Adrenal gland (tissue), 12 donors: ENCODE results near the gene CERS1. TPM values are rescaled to one million over a fixed set of nuclear protein-coding genes. Genes with fewer than 3 reads are reported as not detected.
A peak's percentile ranks its signal among the peaks of the same experiment; 100 is the strongest.

Experiments used
- DNase-seq, 7 donors: peaks; one replicate each; pipeline ENCODE4 v3.0.0-alpha.2; 2019 to 2020
- H3K27ac ChIP-seq, 5 donors: fragments of 200-600 bp; sonication (generic) in 4 of 5; 1 replicate in 3 of 5; 2 replicates in 2 of 5; pipeline versions ENCODE4 v1.5.1 to v1.8.0; 2016 to 2020; ENCODE audit warnings: mild to moderate bottlenecking in 1 of 5
- H3K27me3 ChIP-seq: fragments of 200-600 bp; 2 replicates; pipeline ENCODE4 v1.8.0; 2021
- H3K36me3 ChIP-seq, 2 donors: fragments of 200-600 bp; replicated peaks in 1 of 2; 1 replicate in 1 of 2; 2 replicates in 1 of 2; pipeline versions ENCODE4 v1.5.1 to v1.8.0; 2018 to 2022
- H3K4me1 ChIP-seq, 2 donors: fragments of 200-600 bp; replicated peaks in 1 of 2; 1 replicate in 1 of 2; 2 replicates in 1 of 2; pipeline versions ENCODE4 v1.5.1 to v1.8.0; 2018 to 2021
- H3K4me3 ChIP-seq, 4 donors: fragments of 200-600 bp; sonication (generic) in 3 of 4; one replicate each; pipeline ENCODE4 v1.5.1; 2016 to 2018
- H3K9me3 ChIP-seq, 3 donors: fragments of 200-600 bp; sonication (generic) in 1 of 3; replicated peaks in 1 of 3; 1 replicate in 2 of 3; 2 replicates in 1 of 3; pipeline versions ENCODE4 v1.5.1 to v1.8.0; 2016 to 2021
- POLR2A ChIP-seq, 2 donors: fragments of 450-650 bp; IDR thresholded peaks; one replicate each; pipeline ENCODE4 v1.6.1; 2017; ENCODE audit warnings: antibody characterized with exemption in 2 of 2, mild to moderate bottlenecking in 2 of 2, moderate library complexity in 1 of 2
- WGBS, 4 donors: extraction: QIAGEN DNeasy Blood & Tissue Kit in 2 of 4; methylation state at CpG; one replicate each; pipeline versions ENCODE4 v1.1.5 to v1.1.7; 2013 to 2017; 5-methylcytosine and 5-hydroxymethylcytosine counted together
- intact Hi-C, 2 donors: fragments of 100-400 bp; cut with DNase I; formaldehyde crosslinking; loops; one replicate each; pipeline versions ENCODE4 v1.14.1 to v1.15.0; 2022 to 2023
- polyA plus RNA-seq, 3 donors: library from polyadenylated mRNA; stranded (reverse); fragments of 200-250 nt in 2 of 3; fragments of 350-450 nt in 1 of 3; fragmentation: Illumina TruSeq in 1 of 3; extraction: RNeasy Lipid Tissue Mini Kit (QIAGEN cat#74804) in 1 of 3; gene quantifications; one replicate each; pipeline ENCODE4 v1.2.3, GENCODE V29; 2013 to 2014
- total RNA-seq, 9 donors: library from RNA; depleted of rRNA in 4 of 9; stranded (reverse); fragments of >200 nt in 4 of 9; fragments of 120-200 nt in 1 of 9; fragmentation: NEBNext Ultra II Directional in 1 of 9; extraction: Animal tissue kit (Norgen Biotek cat#: 25700) in 1 of 9; gene quantifications; one replicate each; pipeline versions ENCODE4 v1.1.0 to v1.2.4, GENCODE V29; 2013 to 2023
- TF ChIP-seq, protein P1 (sequence below), 6 experiments: fragments of 450-650 bp in 4 of 6; fragments of 200-600 bp in 2 of 6; sonication (generic) in 1 of 6; IDR thresholded peaks; 1 replicate in 5 of 6; 2 replicates in 1 of 6; pipeline versions ENCODE4 v1.5.1 to v1.8.0; 2016 to 2021; ENCODE audit warnings: antibody characterized with exemption in 6 of 6, mild to moderate bottlenecking in 2 of 6, moderate library complexity in 1 of 6
- donor health status: healthy with polysubstance abuse.
- donor health status: Bipolar disorder and iron deficiency.
- donor health status: DM: yes; HTN: yes; CAD: no.
- donor health status: DM: no; HTN: no; CAD: no.
- donor health status: DM: no; HTN: no; CAD: no.
- donor health status: DM: yes; HTN: yes; CAD: no.

The CERS1 gene
- total and polyA plus RNA-seq, 12 donors: 0.29 to 4.3 (median 1.8) TPM; not detected in 3

DNA sequence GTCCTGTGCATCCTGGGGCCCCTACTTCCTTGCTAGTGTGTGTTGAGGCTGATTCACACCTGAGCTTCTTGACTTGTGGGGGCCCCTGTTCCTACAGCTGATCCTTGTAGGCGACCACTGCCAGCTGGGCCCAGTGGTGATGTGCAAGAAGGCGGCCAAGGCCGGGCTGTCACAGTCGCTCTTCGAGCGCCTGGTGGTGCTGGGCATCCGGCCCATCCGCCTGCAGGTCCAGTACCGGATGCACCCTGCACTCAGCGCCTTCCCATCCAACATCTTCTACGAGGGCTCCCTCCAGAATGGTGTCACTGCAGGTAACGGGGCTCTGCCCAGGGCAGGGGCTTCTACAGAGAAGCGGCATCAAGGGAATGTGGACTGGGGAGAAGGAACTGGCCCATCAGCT, 38.7 kb downstream of the CERS1 start:
- WGBS, 4 donors: 80 to 86% (median 85%) methylated on average over 5 to 13 of the region's 13 CpGs
- TF ChIP-seq, protein P1, sequence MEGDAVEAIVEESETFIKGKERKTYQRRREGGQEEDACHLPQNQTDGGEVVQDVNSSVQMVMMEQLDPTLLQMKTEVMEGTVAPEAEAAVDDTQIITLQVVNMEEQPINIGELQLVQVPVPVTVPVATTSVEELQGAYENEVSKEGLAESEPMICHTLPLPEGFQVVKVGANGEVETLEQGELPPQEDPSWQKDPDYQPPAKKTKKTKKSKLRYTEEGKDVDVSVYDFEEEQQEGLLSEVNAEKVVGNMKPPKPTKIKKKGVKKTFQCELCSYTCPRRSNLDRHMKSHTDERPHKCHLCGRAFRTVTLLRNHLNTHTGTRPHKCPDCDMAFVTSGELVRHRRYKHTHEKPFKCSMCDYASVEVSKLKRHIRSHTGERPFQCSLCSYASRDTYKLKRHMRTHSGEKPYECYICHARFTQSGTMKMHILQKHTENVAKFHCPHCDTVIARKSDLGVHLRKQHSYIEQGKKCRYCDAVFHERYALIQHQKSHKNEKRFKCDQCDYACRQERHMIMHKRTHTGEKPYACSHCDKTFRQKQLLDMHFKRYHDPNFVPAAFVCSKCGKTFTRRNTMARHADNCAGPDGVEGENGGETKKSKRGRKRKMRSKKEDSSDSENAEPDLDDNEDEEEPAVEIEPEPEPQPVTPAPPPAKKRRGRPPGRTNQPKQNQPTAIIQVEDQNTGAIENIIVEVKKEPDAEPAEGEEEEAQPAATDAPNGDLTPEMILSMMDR (IDR thresholded peaks at IDR 0.05): no peak
- no peak for TF ChIP-seq POLR2A (IDR thresholded peaks at IDR 0.05)
- H3K4me3 ChIP-seq: no peak overlapping the region
- H3K36me3 ChIP-seq: peaks cover 0 to 100% of the 10 kb centered on the region in 2 donors
- no peaks in the 10 kb centered on the region for H3K9me3 ChIP-seq
- DNase-seq: no peak
- intact Hi-C loops: loop anchor here (10.0 kb wide), 2 partner anchors 382 to 402 kb away; no protein-coding TSS in a partner anchor
- H3K27ac ChIP-seq: no peak overlapping the region
- no peaks in the 10 kb centered on the region for H3K27me3 ChIP-seq
- peaks cover 0 to 4% of the 10 kb centered on the region in 2 donors for H3K4me1 ChIP-seq

DNA sequence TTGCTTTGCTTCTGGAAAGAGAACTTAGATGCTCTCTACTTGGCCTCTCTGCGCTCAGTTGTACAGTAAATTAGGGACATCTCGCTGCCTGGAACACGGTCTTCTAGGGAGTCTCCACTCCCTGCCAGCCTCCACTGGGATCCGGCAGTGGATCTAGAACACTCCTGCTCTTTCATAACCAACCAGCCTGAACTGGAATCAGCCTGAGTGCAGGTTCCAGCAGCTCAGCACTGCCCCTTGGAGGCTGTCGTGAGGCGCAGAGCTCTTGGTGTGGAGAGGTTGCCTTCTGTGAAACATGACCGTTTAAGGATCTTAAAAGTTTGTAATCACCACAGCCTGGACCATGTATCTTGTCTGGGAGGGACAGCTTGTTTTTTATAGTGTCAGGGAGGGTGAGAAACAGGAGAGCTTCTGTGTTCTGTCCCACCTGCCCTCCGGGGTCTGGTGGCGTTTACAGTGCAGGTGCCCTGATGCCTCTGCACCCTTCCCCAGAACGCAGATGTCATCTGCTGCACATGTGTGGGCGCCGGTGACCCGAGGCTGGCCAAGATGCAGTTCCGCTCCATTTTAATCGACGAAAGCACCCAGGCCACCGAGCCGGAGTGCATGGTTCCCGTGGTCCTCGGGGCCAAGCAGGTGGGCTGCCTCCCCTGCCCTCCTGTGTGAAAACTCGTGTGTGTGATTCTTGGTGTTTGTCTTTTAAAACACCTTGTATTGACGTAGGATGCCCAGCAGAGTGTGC, 39.4 kb downstream of the CERS1 start:
- 72 to 90% (median 87%) methylated on average over 7 to 22 of the region's 22 CpGs for WGBS, 4 donors
- Histone ChIP-seq H3K36me3 (peaks cover 0 to 100% of the 10 kb centered on the region in 2 donors), H3K9me3 (no peaks in the 10 kb centered on the region), H3K27me3 (no peaks in the 10 kb centered on the region), H3K4me1 (peaks cover 0 to 4% of the 10 kb centered on the region in 2 donors), H3K4me3 (no peak overlapping the region), H3K27ac (no peak overlapping the region)
- TF ChIP-seq POLR2A (IDR thresholded peaks at IDR 0.05): no peak
- TF ChIP-seq, protein P1 (IDR thresholded peaks at IDR 0.05): peak in 1 of 6 experiments; percentile 14
- intact Hi-C loops: loop anchor here (10.0 kb wide), 2 partner anchors 382 to 402 kb away; no protein-coding TSS in a partner anchor
- DNase-seq: no peak

DNA sequence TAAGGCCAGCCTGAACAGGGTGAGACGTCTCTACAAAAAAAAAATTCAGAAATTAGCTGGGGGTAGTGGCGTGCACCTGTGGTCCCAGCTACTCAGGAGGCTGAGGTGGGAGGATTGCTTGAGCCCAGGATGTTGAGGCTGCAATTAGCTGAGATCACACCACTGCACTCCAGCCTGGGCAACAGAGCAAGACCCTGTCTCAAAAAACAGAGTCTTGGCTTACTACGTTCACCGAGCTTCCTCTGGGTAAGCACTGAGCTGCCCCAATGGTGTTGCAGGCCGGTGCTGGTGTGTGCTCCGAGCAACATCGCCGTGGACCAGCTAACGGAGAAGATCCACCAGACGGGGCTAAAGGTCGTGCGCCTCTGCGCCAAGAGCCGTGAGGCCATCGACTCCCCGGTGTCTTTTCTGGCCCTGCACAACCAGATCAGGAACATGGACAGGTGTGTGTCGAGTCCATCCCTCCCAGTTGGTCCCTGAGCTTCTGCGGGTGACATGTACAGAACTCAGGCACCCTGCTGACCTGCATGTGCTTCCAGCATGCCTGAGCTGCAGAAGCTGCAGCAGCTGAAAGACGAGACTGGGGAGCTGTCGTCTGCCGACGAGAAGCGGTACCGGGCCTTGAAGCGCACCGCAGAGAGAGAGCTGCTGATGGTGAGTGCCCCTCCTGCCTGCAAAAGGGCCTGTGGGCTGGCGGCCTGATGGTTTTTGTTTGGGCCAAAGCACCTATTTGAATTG, 40.1 kb downstream of the CERS1 start:
- TF ChIP-seq, protein P1 (IDR thresholded peaks at IDR 0.05): no peak
- no peak for TF ChIP-seq POLR2A (IDR thresholded peaks at IDR 0.05)
- intact Hi-C loops: loop anchor here (10.0 kb wide), 2 partner anchors 381 to 401 kb away; no protein-coding TSS in a partner anchor
- Histone ChIP-seq H3K9me3 (no peaks in the 10 kb centered on the region), H3K4me1 (peaks cover 3 to 7% of the 10 kb centered on the region in 2 donors), H3K4me3 (no peak overlapping the region), H3K27me3 (no peaks in the 10 kb centered on the region), H3K36me3 (peaks cover 0 to 100% of the 10 kb centered on the region in 2 donors), H3K27ac (no peak overlapping the region)
- WGBS, 4 donors: 90 to 91% (median 90%) methylated on average over 9 to 27 of the region's 27 CpGs
- DNase-seq: no peak

DNA sequence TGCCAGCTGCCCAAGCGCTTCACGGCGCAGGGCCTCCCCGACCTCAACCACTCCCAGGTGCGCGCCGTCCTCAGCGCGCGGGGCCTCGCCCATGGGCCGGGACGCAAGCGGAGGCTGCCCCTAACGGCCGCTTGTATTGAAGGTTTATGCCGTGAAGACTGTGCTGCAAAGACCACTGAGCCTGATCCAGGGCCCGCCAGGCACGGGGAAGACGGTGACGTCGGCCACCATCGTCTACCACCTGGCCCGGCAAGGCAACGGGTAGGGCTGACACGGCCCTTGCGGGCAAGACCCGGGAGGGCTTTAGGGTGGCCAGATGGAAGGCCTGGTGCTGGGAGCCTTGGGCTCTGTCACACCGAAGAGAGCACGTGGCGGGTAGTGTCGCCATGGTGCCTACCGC, 41.0 kb downstream of the CERS1 start:
- peaks cover 0 to 95% of the 10 kb centered on the region in 2 donors for H3K36me3 ChIP-seq
- intact Hi-C loops: loop anchor here (10.0 kb wide), 2 partner anchors 380 to 400 kb away; no protein-coding TSS in a partner anchor

More for the DNA sequence above, 41.0 kb downstream of the CERS1 start:
- no peak overlapping the region for H3K27ac ChIP-seq
- H3K27me3 ChIP-seq: no peaks in the 10 kb centered on the region
- no peak overlapping the region for H3K4me3 ChIP-seq
- DNase-seq: no peak
- WGBS, 4 donors: 92 to 97% (median 96%) methylated on average over 7 to 33 of the region's 33 CpGs
- no peaks in the 10 kb centered on the region for H3K9me3 ChIP-seq
- peaks cover 11 to 13% of the 10 kb centered on the region in 2 donors for H3K4me1 ChIP-seq
- TF ChIP-seq POLR2A (IDR thresholded peaks at IDR 0.05): no peak
- TF ChIP-seq, protein P1 (IDR thresholded peaks at IDR 0.05): no peak
